Endothelial cell of umbilical vein (primary cell): Measurements from ENCODE around the gene CLCA1. TPM values are rescaled to one million over a fixed set of nuclear protein-coding genes. Genes with fewer than 3 reads are reported as not detected.

Experiments
- BruUV-seq: library from RNA; stranded (reverse); fragments of 400-500 nt; replicated peaks from 2 replicates; lab custom pipeline; 2021; lab: Mats Ljungman, UMichigan
- CTCF ChIA-PET: fragments of 300-600, 350-600 bp; sonication (Branson Sonifier 250); formaldehyde crosslinking; loops from one replicate; lab custom pipeline; 2021; ENCODE audit warnings: antibody characterized with exemption, inconsistent platforms; lab: Charles Lee
- POLR2A ChIA-PET: fragments of 300-600, 350-600 bp; sonication (Branson Sonifier 250); formaldehyde crosslinking; loops from one replicate; lab custom pipeline; 2021; ENCODE audit warnings: antibody characterized with exemption, inconsistent platforms; lab: Charles Lee
- DNase-seq: peaks from one replicate; pipeline ENCODE4 v3.0.0-alpha.2; 2011; ENCODE audit warnings: low read depth, low spot score
- FAIRE-seq: peaks from 2 replicates; lab custom pipeline; 2011; peaks lifted over from hg19 to GRCh38; lab: Jason Lieb, UNC
- H2AFZ ChIP-seq: 2 replicates; pipeline ENCODE4 v1.6.0; 2012; ENCODE audit warnings: low read depth, low read length, control low read depth, inconsistent platforms
- H3K27ac ChIP-seq: 2 replicates; pipeline ENCODE4 v1.5.1; 2011; ENCODE audit warnings: low read depth, mild to moderate bottlenecking, control low read depth, low read length, moderate library complexity; ENCODE audit not compliant: insufficient read depth
- H3K27me3 ChIP-seq, 2 experiments: 2 replicates each; pipeline versions ENCODE4 v1.6.0 to v1.6.1; 2011; ENCODE audit warnings: low read length in 2 of 2, mixed read lengths in 1 of 2; ENCODE audit not compliant: control insufficient read depth in 2 of 2, insufficient read depth in 2 of 2
- H3K36me3 ChIP-seq, 2 experiments: 2 replicates in 1 of 2; 3 replicates in 1 of 2; pipeline ENCODE4 v1.5.1; 2011; ENCODE audit warnings: low read length in 2 of 2, mild to moderate bottlenecking in 1 of 2, moderate library complexity in 1 of 2; ENCODE audit not compliant: control insufficient read depth in 2 of 2, insufficient read depth in 2 of 2; ENCODE audit errors: extremely low read depth in 1 of 2
- H3K4me1 ChIP-seq: 3 replicates; pipeline ENCODE4 v1.5.1; 2011; ENCODE audit warnings: mild to moderate bottlenecking, low read length; ENCODE audit not compliant: control insufficient read depth, insufficient read depth; ENCODE audit errors: extremely low read depth
- H3K4me2 ChIP-seq: 2 replicates; pipeline ENCODE4 v1.6.1; 2011; ENCODE audit warnings: low read length, control low read depth, mixed read lengths; ENCODE audit not compliant: insufficient read depth
- H3K4me3 ChIP-seq, 3 experiments: fragments of 200-600 bp in 1 of 3; sonication (generic), shearing (Covaris generic) in 1 of 3; replicated peaks in 1 of 3; 2 replicates each; pipeline ENCODE4 v1.5.1; 2011 to 2016; ENCODE audit warnings: control low read depth in 3 of 3, low read length in 3 of 3, mild to moderate bottlenecking in 2 of 3, inconsistent platforms in 1 of 3, low read depth in 1 of 3, moderate library complexity in 1 of 3; ENCODE audit not compliant: insufficient read depth in 1 of 3
- H3K79me2 ChIP-seq: 2 replicates; pipeline ENCODE4 v1.6.0; 2012; ENCODE audit warnings: low read length, inconsistent platforms; ENCODE audit not compliant: control insufficient read depth, insufficient read depth
- H3K9ac ChIP-seq: replicated peaks from 2 replicates; pipeline ENCODE3; 2011; ENCODE audit warnings: low read length, control low read depth; ENCODE audit not compliant: insufficient read depth; ENCODE audit errors: extremely low read depth
- H3K9me1 ChIP-seq: replicated peaks from 3 replicates; pipeline ENCODE4 v1.6.0; 2011; ENCODE audit warnings: mild to moderate bottlenecking, low read length; ENCODE audit not compliant: control insufficient read depth, insufficient read depth; ENCODE audit errors: extremely low read depth
- H3K9me3 ChIP-seq: replicated peaks from 2 replicates; pipeline ENCODE4 v1.5.1; 2012; ENCODE audit warnings: low read length, inconsistent platforms; ENCODE audit not compliant: control insufficient read depth, insufficient read depth
- H4K20me1 ChIP-seq: replicated peaks from 2 replicates; pipeline ENCODE3; 2011; ENCODE audit warnings: mild to moderate bottlenecking, low read length; ENCODE audit not compliant: control insufficient read depth, insufficient read depth; ENCODE audit errors: extremely low read depth
- CTCF ChIP-seq, 2 donors: IDR thresholded peaks; 1 replicate in 1 of 2; 2 replicates in 1 of 2; pipeline ENCODE4 v1.5.1; 2011; ENCODE audit warnings: low read length in 2 of 2, mild to moderate bottlenecking in 2 of 2, moderate library complexity in 2 of 2, control low read depth in 1 of 2, inconsistent platforms in 1 of 2, low read depth in 1 of 2; ENCODE audit not compliant: insufficient read depth in 1 of 2; ENCODE audit errors: extremely low read depth in 1 of 2
- EZH2 ChIP-seq: IDR thresholded peaks from 2 replicates; pipeline ENCODE4 v1.6.1; 2012; ENCODE audit warnings: borderline replicate concordance, low read depth, mild to moderate bottlenecking, moderate library complexity, low read length, inconsistent platforms; ENCODE audit not compliant: severe bottlenecking
- FOS ChIP-seq: IDR thresholded peaks from 2 replicates; pipeline ENCODE4 v1.6.1; 2011; ENCODE audit warnings: mild to moderate bottlenecking, low read length, moderate library complexity, borderline replicate concordance; ENCODE audit not compliant: insufficient read depth
- GATA2 ChIP-seq: IDR thresholded peaks from 2 replicates; pipeline ENCODE4 v1.7.0; 2011; ENCODE audit warnings: low read depth, mild to moderate bottlenecking, moderate library complexity, mixed read lengths, low read length; ENCODE audit not compliant: insufficient read length, insufficient read depth
- JUN ChIP-seq: IDR thresholded peaks from 2 replicates; pipeline ENCODE4 v1.6.1; 2011; ENCODE audit warnings: borderline replicate concordance, low read depth; ENCODE audit not compliant: insufficient read length, insufficient read depth
- MAX ChIP-seq: IDR thresholded peaks from 2 replicates; pipeline ENCODE4 v1.6.1; 2011; ENCODE audit not compliant: insufficient read depth, insufficient read length
- MYC ChIP-seq: IDR thresholded peaks from one replicate; pipeline ENCODE4 v1.6.1; 2011; ENCODE audit warnings: mild to moderate bottlenecking, low read depth, low read length
- POLR2A ChIP-seq: IDR thresholded peaks from 2 replicates; pipeline ENCODE4 v1.6.1; 2012; ENCODE audit warnings: low read depth, mild to moderate bottlenecking, control low read depth, low read length
- POLR2AphosphoS5 ChIP-seq: IDR thresholded peaks from 2 replicates; pipeline ENCODE4 v1.6.1; 2012; ENCODE audit warnings: low read depth, mild to moderate bottlenecking, control low read depth, low read length, moderate library complexity; ENCODE audit not compliant: insufficient read depth
- dilution Hi-C: fragments of 300-500 bp; cut with MboI; formaldehyde crosslinking; loops from one replicate; pipeline ENCODE4 v1.15.0; 2019; ENCODE audit warnings: low sequenced_read_pairs; ENCODE audit not compliant: extremely low pct_ligation_motif_present
- intact Hi-C: fragments of 100-400 bp; cut with micrococcal nuclease; formaldehyde crosslinking; loops from one replicate; pipeline ENCODE4 v1.10.0; 2022
- polyA plus RNA-seq, 4 experiments: library from polyadenylated mRNA; depleted of rRNA in 3 of 4; stranded (reverse) in 3 of 4; unstranded in 1 of 4; fragments of >200 nt; gene quantifications; 2 replicates each; pipeline versions ENCODE4 v1.2.1 to v1.2.3, GENCODE V29; 2011 to 2012; ENCODE audit warnings: missing spikeins in 1 of 4
- total RNA-seq: library from RNA; stranded (reverse); gene quantifications from 2 replicates; pipeline ENCODE4 v1.2.3, GENCODE V29; 2021

Gene CLCA1
- total and polyA plus RNA-seq, 2 donors (not counting 3 experiments of a cell fraction or from before 2014, with no cell fraction given), result not detected

- H3K4me3 ChIP-seq, result no peak overlapping the region
- FAIRE-seq, result no peak
Observed at GRCh38 chr1:86455073-86455472, 13.7 kb upstream of the CLCA1 start.

GRCh38 chr1:86460998-86461397 is 7.7 kb upstream of the CLCA1 start:
- Histone ChIP-seq H3K9ac (no peak overlapping the region), H3K79me2 (no peaks in the 10 kb centered on the region), H4K20me1 (no peaks in the 10 kb centered on the region), H3K9me1 (no peaks in the 10 kb centered on the region), H2AFZ (no peak overlapping the region), H3K27me3 (peaks cover 6 to 15% of the 10 kb centered on the region in 2 experiments), H3K4me1 (no peaks in the 10 kb centered on the region), H3K4me2 (no peak overlapping the region), H3K27ac (no peak overlapping the region), H3K36me3 (no peaks in the 10 kb centered on the region), H3K4me3 (no peak overlapping the region), H3K9me3 (no peaks in the 10 kb centered on the region)
- BruUV-seq, result no TSS peak
- POLR2A ChIA-PET, result no interaction called here
- intact Hi-C loops, result no loop called here
- DNase-seq (no peak), FAIRE-seq (no peak)
- CTCF ChIA-PET, result interaction anchor here (0.6 to 2.0 kb wide), 3 partner anchors 9 to 15 kb away, joined by 3 to 6 read pairs (median 3); no protein-coding TSS in a partner anchor
- TF ChIP-seq GATA2, result no peak
- no peak for TF ChIP-seq POLR2A
- no peak for TF ChIP-seq CTCF (IDR thresholded peaks at IDR 0.05; ENCODE audit: extremely low read depth in 1 of 2, insufficient read depth in 1 of 2, low read depth in 1 of 2, low read length in 2 of 2)
- TF ChIP-seq EZH2, result no peak
- TF ChIP-seq JUN, result no peak
- no peak for TF ChIP-seq MAX
- TF ChIP-seq MYC, result no peak
- TF ChIP-seq FOS, result no peak
- TF ChIP-seq POLR2AphosphoS5, result no peak
- dilution Hi-C loops, result no loop called here

More at GRCh38 chr1:86455073-86455472, 13.7 kb upstream of the CLCA1 start:
- TF ChIP-seq GATA2 (no peak), CTCF (IDR thresholded peaks at IDR 0.05; ENCODE audit: extremely low read depth in 1 of 2, insufficient read depth in 1 of 2, low read depth in 1 of 2, low read length in 2 of 2) (no peak)
- ChIA-PET CTCF (no interaction called here), POLR2A (no interaction called here)
- no peaks in the 10 kb centered on the region for H3K9me1 ChIP-seq
- no TSS peak for BruUV-seq
- dilution Hi-C loops (no loop called here), intact Hi-C loops (no loop called here)
- peaks cover 6% of the 10 kb centered on the region for H3K4me1 ChIP-seq
- no peak overlapping the region for H2AFZ ChIP-seq
- H3K4me2 ChIP-seq, result no peak overlapping the region
- DNase-seq, result no peak
- peaks cover 8 to 10% of the 10 kb centered on the region in 2 experiments for H3K27me3 ChIP-seq
- no peaks in the 10 kb centered on the region for H3K79me2 ChIP-seq
- H3K9ac ChIP-seq, result no peak overlapping the region
- H3K27ac ChIP-seq, result no peak overlapping the region
- H3K36me3 ChIP-seq, result no peaks in the 10 kb centered on the region
- no peaks in the 10 kb centered on the region for H4K20me1 ChIP-seq
- no peaks in the 10 kb centered on the region for H3K9me3 ChIP-seq
